Thymus (tissue), 11 donors: ENCODE results near the gene APPL2. TPM values are rescaled to one million over a fixed set of nuclear protein-coding genes. Genes with fewer than 3 reads are reported as not detected.
"Not testable (repeated sequence)": the region's sequence is repeated elsewhere in the genome, so short reads cannot be mapped to it uniquely, and the experiment has no call there.

ENCODE experiments used
- DNase-seq, 9 donors: peaks; one replicate each; pipeline ENCODE4 v3.0.0-alpha.2; 2013; ENCODE audit warnings: low spot score in 9 of 9, low read depth in 6 of 9, missing footprints in 1 of 9
- H3K27ac ChIP-seq, 2 donors: one replicate each; pipeline ENCODE4 v1.5.1; 2013; ENCODE audit warnings: control low read depth in 1 of 2, low read depth in 1 of 2, low read length in 1 of 2, mild to moderate bottlenecking in 1 of 2, moderate library complexity in 1 of 2
- H3K27me3 ChIP-seq, 2 donors: one replicate each; pipeline ENCODE4 v1.5.1; 2013; ENCODE audit warnings: low read length in 1 of 2; ENCODE audit not compliant: control insufficient read depth in 2 of 2, insufficient read depth in 1 of 2
- H3K36me3 ChIP-seq, 2 donors: one replicate each; pipeline ENCODE4 v1.5.1; 2013; ENCODE audit warnings: low read length in 1 of 2, mild to moderate bottlenecking in 1 of 2, moderate library complexity in 1 of 2; ENCODE audit not compliant: control insufficient read depth in 2 of 2, insufficient read depth in 2 of 2
- H3K4me1 ChIP-seq, 2 donors: one replicate each; pipeline ENCODE4 v1.5.1; 2013; ENCODE audit warnings: low read length in 2 of 2; ENCODE audit not compliant: control insufficient read depth in 2 of 2, insufficient read depth in 2 of 2
- H3K4me3 ChIP-seq, 2 donors: one replicate each; pipeline ENCODE4 v1.5.1; 2013; ENCODE audit warnings: low read length in 2 of 2, control low read depth in 1 of 2, mild to moderate bottlenecking in 1 of 2
- H3K9me3 ChIP-seq, 2 donors: one replicate each; pipeline ENCODE4 v1.5.1; 2013; ENCODE audit warnings: low read length in 1 of 2, mild to moderate bottlenecking in 1 of 2; ENCODE audit not compliant: control insufficient read depth in 2 of 2, insufficient read depth in 1 of 2
- WGBS: extraction: QIAGEN DNeasy Blood & Tissue Kit; methylation state at CpG from one replicate; pipeline ENCODE4 v1.1.7; 2013; 5-methylcytosine and 5-hydroxymethylcytosine counted together
- polyA plus RNA-seq: library from polyadenylated mRNA; stranded (reverse); fragments of 200-250 nt; gene quantifications from one replicate; pipeline ENCODE4 v1.2.3, GENCODE V29; 2013
- total RNA-seq: library from RNA; stranded (reverse); fragments of 120-200 nt; gene quantifications from one replicate; pipeline ENCODE4 v1.2.4, GENCODE V29; 2013
- donor health status: healthy.

Gene APPL2
- total and polyA plus RNA-seq, 2 donors: 20.9 to 32.0 TPM

- no peak overlapping the region for H3K27ac ChIP-seq
- no peak overlapping the region for H3K4me3 ChIP-seq
- H3K27me3 ChIP-seq: no peaks in the 10 kb centered on the region
- no peaks in the 10 kb centered on the region for H3K9me3 ChIP-seq
- H3K4me1 ChIP-seq: no peaks in the 10 kb centered on the region
- 95% methylated on average over 3 of the region's 3 CpGs for WGBS
- H3K36me3 ChIP-seq: no peaks in the 10 kb centered on the region
- no peak for DNase-seq
Measured at GRCh38 chr12:105259226-105259625, 23.3 kb upstream of the APPL2 start.

DNA sequence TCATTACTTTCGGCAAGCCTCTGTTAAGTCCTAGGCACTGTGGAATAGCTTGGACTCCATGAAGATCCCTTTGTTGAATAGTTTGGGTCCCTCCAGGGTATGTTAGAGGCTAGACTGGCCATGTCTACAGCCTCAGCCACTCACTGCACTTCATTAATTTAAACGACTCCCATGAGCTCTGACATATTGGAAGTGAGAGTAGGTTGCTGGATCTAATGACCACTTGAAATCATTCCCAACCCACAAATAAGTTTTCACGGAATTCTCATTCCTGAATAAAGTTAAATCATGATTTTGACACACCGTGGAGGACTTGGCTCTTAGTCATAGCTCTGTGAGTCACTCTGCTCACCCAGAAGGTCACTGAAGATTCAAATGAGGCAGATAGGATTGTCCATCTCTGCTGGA, 21.4 kb upstream of the APPL2 start:
- no peak overlapping the region for H3K27ac ChIP-seq
- no peaks in the 10 kb centered on the region for H3K4me1 ChIP-seq
- H3K36me3 ChIP-seq: no peaks in the 10 kb centered on the region
- no peak for DNase-seq
- 83% methylated on average over 4 of the region's 4 CpGs for WGBS
- H3K4me3 ChIP-seq: no peak overlapping the region
- no peaks in the 10 kb centered on the region for H3K27me3 ChIP-seq
- no peaks in the 10 kb centered on the region for H3K9me3 ChIP-seq

GRCh38 chr12:105256921-105257320, 20.9 kb upstream of the APPL2 start:
- Histone ChIP-seq H3K27ac (no peak overlapping the region), H3K27me3 (no peaks in the 10 kb centered on the region), H3K9me3 (no peaks in the 10 kb centered on the region), H3K4me3 (no peak overlapping the region), H3K36me3 (no peaks in the 10 kb centered on the region), H3K4me1 (no peaks in the 10 kb centered on the region)
- WGBS: 98% methylated on average over 3 of the region's 3 CpGs
- DNase-seq: no peak

- H3K27ac ChIP-seq, H3K4me3 ChIP-seq, H3K4me1 ChIP-seq, H3K27me3 ChIP-seq, DNase-seq, H3K36me3 ChIP-seq, H3K9me3 ChIP-seq: not testable (repeated sequence)
- 95% methylated on average over 5 of the region's 5 CpGs for WGBS
Measured at GRCh38 chr12:105256431-105256830, 20.5 kb upstream of the APPL2 start.

GRCh38 chr12:105256011-105256410, 20.0 kb upstream of the APPL2 start:
- H3K27ac ChIP-seq: no peak overlapping the region
- 47% methylated on average over 2 of the region's 2 CpGs for WGBS
- peak in 1 of 9 donors; percentile 13 for DNase-seq
- H3K4me3 ChIP-seq: no peak overlapping the region
- no peaks in the 10 kb centered on the region for H3K27me3 ChIP-seq
- H3K4me1 ChIP-seq: no peaks in the 10 kb centered on the region
- no peaks in the 10 kb centered on the region for H3K9me3 ChIP-seq
- H3K36me3 ChIP-seq: no peaks in the 10 kb centered on the region

DNA sequence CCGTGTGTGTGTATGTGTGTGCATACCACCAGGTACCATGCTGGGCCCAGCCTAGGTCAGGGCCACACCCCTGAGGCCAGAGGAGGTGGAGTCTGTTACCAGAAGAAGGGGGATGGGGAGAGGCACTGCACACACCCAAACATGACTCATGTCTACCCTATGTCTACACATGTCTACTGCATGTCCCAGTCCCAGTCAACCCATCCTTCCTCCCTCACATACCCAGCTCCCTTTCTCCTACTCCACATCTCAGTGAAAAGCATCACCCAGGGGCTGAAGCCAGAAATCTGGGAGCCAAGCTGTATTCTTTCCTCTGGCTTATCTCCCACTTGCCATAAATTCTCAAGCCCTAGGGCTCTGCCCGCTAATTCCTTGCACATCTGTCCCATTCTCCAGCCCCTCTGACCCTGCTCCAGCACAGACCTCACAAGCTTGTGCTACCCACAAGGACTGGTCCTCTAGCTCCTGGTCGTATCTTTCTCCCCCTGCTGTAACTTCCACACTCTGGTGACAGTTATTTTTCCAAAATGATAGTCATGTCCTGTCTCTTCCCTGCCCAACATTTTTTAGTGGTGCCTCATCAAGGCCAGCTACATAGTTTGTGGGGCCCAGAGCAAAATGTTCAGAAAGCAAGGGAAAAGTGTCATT, 18.0 kb upstream of the APPL2 start:
- Histone ChIP-seq H3K36me3 (no peaks in the 10 kb centered on the region), H3K4me1 (no peaks in the 10 kb centered on the region), H3K27me3 (no peaks in the 10 kb centered on the region), H3K4me3 (no peak overlapping the region), H3K9me3 (no peaks in the 10 kb centered on the region), H3K27ac (no peak overlapping the region)
- DNase-seq: no peak
- 94% methylated on average over 3 of the region's 3 CpGs for WGBS

DNA sequence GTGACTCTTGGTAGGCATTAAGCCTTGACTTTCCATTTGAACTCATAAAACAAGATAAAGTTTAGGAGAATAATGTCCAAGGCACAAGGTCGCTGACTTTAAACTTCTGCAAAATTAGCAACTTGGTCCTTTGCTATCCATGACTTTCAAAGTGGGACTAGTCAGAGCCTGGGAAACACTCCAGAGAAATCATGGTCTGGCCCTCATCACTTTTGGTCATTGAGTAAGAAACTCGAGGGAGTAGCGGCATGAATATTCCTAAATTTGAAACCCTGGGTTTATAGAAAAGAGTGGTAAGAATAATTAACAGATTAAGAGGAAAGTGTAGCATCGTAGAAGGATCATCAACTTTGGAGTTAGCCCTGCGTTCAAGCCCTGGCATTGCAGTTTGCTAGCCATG, 16.9 kb upstream of the APPL2 start:
- 97% methylated on average over 5 of the region's 5 CpGs for WGBS
- H3K4me3 ChIP-seq: no peak overlapping the region
- no peaks in the 10 kb centered on the region for H3K9me3 ChIP-seq

GRCh38 chr12:105245776-105246427, 9.9 kb upstream of the APPL2 start:
- not testable (repeated sequence) for H3K27me3 ChIP-seq, H3K36me3 ChIP-seq, H3K4me3 ChIP-seq, H3K4me1 ChIP-seq, DNase-seq, H3K9me3 ChIP-seq, H3K27ac ChIP-seq
- 91% methylated on average over 20 of the region's 20 CpGs for WGBS

More for the DNA sequence above, 16.9 kb upstream of the APPL2 start:
- Histone ChIP-seq H3K27ac (no peak overlapping the region), H3K36me3 (no peaks in the 10 kb centered on the region), H3K27me3 (no peaks in the 10 kb centered on the region), H3K4me1 (no peaks in the 10 kb centered on the region)
- no peak for DNase-seq

- WGBS: 97% methylated on average over 4 of the region's 4 CpGs
- no peaks in the 10 kb centered on the region for H3K4me1 ChIP-seq
- no peak overlapping the region for H3K4me3 ChIP-seq
- no peaks in the 10 kb centered on the region for H3K27me3 ChIP-seq
- no peak for DNase-seq
- no peaks in the 10 kb centered on the region for H3K36me3 ChIP-seq
- no peaks in the 10 kb centered on the region for H3K9me3 ChIP-seq
- H3K27ac ChIP-seq: no peak overlapping the region
Measured at GRCh38 chr12:105245291-105245690, 9.3 kb upstream of the APPL2 start.
